Left renal cortex interstitium (tissue), 4 donors: ENCODE measurements around the gene DCUN1D1. TPM values are rescaled to one million over a fixed set of nuclear protein-coding genes. Genes with fewer than 3 reads are reported as not detected.
A peak's percentile ranks its signal among the peaks of the same experiment; 100 is the strongest.

ENCODE experiments used
- DNase-seq, 4 donors: peaks; one replicate each; pipeline ENCODE4 v3.0.0-alpha.2; 2013; ENCODE audit warnings: low read depth in 4 of 4, low spot score in 2 of 4, missing footprints in 1 of 4
- polyA plus RNA-seq, 4 donors: library from polyadenylated mRNA; unstranded; fragments of 120-200 nt; gene quantifications; one replicate each; pipeline ENCODE4 v1.2.1, GENCODE V29; 2013; ENCODE audit not compliant: insufficient read length in 4 of 4

Gene DCUN1D1
- polyA plus RNA-seq, 4 donors: 47.3 to 62.7 (median 52.4) TPM

DNA sequence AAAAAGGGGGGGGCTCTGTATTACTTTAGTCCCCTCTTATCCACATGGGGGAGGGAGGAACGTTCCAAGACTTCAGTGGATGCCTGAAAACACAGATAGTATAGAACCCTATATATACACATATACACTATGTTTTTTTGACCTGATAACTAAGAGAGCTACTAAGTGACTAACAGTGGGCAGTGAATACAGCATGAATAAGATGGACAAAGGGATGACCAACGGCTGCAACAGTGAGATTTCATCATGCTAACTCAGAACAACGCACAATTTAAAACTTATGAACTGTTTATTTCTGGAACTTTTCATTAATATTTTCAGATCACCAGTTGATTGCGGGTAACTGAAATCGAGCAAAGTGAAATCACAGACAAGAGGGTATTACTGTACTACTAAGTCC is 7.3 kb downstream of the DCUN1D1 start:
- no peak for DNase-seq

- no peak for DNase-seq
Observed at GRCh38 chr3:182972387-182972786, 8.0 kb downstream of the DCUN1D1 start.

DNA sequence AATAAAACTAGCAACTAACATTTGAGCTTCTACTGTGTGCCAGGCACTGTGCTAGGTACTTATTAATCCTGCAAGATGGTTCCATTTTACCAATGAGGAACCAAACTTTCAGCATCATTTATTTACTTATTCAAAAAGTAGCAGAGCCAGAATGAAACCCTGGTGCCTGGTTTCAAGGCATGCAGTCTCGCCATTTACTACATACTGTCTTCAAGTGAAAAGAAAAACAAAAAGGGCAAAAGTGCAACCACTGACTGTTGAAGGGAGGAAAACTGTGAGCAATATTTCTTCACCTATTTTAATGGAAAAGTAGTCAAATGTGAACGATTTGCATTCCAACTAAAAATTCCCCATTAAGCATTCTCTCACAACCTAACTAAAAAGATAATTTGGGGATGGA is 8.7 kb downstream of the DCUN1D1 start:
- peak in 1 of 4 donors; percentile 28 for DNase-seq

DNA sequence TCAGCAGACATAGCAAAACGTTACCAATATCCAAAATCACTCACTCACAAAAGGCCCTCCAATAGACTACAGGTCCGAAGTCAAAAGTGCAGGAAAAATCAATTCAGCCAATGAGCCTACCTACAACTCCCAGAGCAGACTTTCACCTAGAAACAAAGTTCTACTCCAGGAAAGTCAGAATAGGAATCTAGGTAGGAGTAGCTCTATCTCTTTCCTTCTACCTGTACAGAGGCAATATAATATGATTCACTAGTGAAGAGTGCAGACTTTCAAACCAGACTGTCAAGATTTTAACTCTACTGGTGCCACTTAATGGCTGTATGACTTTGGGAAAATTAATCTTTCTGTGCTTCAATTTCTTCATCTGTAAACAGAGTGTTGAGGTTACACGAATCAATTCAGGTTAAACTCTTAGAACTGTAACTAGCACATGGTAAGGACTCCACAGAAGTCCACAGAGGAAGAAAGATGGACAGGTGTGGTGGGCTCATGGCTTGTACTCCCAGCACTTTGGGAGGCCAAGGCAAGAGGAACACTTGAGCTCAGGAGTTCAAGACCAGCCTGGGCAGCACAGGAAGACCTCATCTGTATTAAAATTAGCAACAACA is 9.4 kb downstream of the DCUN1D1 start:
- DNase-seq: no peak

GRCh38 chr3:182969853-182970252 is 10.5 kb downstream of the DCUN1D1 start:
- DNase-seq: no peak

DNA sequence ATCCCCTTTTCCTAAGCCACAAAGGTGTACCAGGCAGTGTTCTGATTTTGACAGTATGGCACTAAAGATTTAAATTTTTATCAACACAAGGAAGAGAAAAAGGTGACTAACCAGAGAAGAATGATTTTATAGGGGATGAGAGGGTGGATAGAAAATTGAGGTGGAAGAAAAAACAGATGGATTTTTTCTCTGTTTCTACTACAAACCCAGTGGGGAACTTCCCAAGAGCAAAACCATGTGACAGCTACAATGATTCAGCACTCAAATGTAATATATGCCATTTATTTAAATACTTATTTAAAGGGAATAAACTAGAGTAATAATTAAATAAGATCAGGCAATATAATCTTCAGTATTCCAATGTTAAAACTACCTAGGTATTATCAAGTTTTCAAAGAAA is 11.1 kb downstream of the DCUN1D1 start:
- DNase-seq: no peak

GRCh38 chr3:182967218-182968204 is 12.8 kb downstream of the DCUN1D1 start:
- no peak for DNase-seq

- DNase-seq: no peak
Observed at GRCh38 chr3:182965861-182966366, 14.4 kb downstream of the DCUN1D1 start.

GRCh38 chr3:182964179-182964578 is 16.2 kb downstream of the DCUN1D1 start:
- no peak for DNase-seq

GRCh38 chr3:182962166-182962565 is 18.2 kb downstream of the DCUN1D1 start:
- no peak for DNase-seq

- no peak for DNase-seq
Observed at GRCh38 chr3:182959474-182960350, 20.6 kb downstream of the DCUN1D1 start.

DNA sequence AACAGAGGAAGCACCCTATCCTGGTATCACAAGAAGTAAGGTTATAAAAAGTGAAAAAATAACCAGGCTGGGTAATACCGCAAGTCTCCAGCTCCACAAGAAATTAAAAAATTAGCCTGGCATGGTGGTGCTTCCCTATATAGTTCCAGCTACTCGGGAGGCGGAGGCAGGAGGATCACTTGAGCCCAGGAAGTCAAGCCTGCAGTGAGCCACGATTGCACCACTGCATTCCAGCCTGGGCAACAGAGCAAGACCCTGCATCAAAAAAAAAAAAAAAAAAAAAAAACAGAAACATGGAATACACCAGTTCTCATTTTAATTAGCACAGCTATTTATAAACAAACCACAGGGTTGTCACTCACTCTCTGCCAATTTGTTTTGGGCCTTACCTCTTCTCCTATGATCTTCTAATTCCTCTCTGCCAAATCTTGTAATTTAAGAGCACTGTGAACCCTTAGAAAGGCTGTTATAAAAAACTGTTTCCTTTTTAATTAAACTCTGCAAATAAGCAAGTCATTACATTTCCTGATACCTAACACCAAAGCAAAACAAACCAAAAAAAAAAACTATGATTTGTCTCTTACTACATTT is 22.6 kb downstream of the DCUN1D1 start:
- no peak for DNase-seq

GRCh38 chr3:182957226-182957625 is 23.1 kb downstream of the DCUN1D1 start:
- no peak for DNase-seq

DNA sequence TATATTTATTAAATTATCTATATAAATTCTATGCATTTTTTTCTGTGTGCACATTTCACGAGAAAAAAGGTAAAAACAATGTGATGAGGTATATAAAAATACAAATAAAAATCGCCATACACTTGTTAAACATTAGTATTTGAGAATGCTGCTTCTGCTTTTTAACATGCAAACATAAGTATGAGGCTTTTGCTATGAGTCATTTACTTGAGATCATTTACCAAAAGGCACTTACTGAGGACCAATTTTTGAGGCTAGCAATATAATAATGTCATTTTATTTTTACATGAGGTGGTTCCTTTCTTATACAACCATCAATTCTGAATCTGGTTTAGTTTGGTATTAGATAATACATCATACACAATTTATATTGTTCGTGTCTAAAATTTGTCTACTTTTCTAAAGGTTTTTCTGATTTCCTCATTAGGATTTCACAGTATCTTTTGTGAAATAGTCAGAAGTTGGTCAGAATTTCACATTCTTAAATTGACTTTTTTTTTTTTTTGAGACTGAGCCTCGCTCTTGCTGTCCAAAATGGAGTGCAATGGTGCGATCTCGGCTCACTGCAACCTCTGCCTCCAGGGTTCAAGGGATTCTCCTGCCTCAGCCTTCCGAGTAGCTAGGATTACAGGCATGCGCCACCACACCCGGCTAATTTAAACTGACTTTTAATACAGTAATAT is 25.6 kb downstream of the DCUN1D1 start:
- no peak for DNase-seq

- no peak for DNase-seq
Observed at GRCh38 chr3:182949688-182950087, 30.6 kb downstream of the DCUN1D1 start.

DNA sequence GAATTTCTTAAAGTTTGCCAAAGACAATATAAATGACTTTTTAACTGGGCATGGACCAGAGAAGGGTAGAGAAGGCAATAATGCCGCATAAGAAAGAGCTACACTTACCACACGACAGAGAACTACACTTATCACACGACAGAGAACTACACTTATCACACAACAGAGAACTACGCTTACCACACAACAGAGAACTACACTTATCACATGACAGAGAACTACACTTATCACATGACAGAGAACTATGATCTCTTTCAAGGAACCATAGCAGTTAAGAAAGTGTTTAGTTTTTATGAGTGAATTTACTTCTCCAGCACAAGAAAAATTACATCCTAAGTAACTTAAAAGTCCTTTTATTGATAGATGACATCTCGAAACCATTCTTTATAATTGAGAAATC is 32.0 kb downstream of the DCUN1D1 start:
- no peak for DNase-seq

GRCh38 chr3:182947888-182948287 is 32.5 kb downstream of the DCUN1D1 start:
- no peak for DNase-seq

GRCh38 chr3:182941719-182942118 is 38.6 kb downstream of the DCUN1D1 start:
- no peak for DNase-seq

DNA sequence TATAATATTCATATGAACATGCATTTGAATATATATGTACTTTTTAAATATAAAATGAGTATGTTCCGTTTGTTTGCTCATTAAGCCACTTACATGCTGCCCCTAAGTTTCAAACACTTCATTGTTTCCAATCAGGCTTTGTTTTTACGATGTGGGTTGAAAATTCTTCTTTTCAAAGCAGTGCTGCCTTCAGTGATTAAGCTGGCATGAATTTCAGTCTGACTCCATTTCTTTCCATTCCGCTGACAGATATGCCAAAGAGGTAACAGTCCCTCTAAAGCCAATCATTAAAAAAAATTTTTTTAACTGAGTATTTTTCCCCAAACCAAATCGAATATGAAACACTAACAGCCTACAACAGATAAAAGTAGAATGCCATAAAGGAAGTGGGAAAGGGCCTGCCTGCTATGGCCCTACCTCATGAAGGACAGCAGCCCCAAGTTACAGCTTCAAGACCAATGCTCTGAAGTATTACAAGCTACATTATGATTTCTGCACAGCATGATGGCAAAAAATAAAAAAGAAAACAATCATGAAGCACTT is 40.0 kb downstream of the DCUN1D1 start:
- DNase-seq: no peak
